GM06990 (cell line): ENCODE results near the gene ADAP1.
A peak's percentile ranks its signal among the peaks of the same experiment; 100 is the strongest.

Experiments used
- DNase-seq: peaks from one replicate; pipeline ENCODE4 v3.0.0-alpha.2; 2011; ENCODE audit not compliant: insufficient read length; ENCODE audit errors: extremely low read depth
- H3K27me3 ChIP-seq: replicated peaks from 2 replicates; pipeline ENCODE4 v1.6.0; 2011; ENCODE audit warnings: low read length; ENCODE audit not compliant: control insufficient read depth, insufficient read depth
- H3K36me3 ChIP-seq: 2 replicates; pipeline ENCODE4 v1.5.1; 2011; ENCODE audit warnings: low read length; ENCODE audit not compliant: control insufficient read depth, insufficient read depth
- H3K4me3 ChIP-seq: replicated peaks from 2 replicates; pipeline ENCODE4 v1.5.1; 2011; ENCODE audit warnings: low read depth, mild to moderate bottlenecking, control low read depth, low read length
- CTCF ChIP-seq: IDR thresholded peaks from 2 replicates; pipeline ENCODE4 v1.5.1; 2011; ENCODE audit warnings: low read length, control low read depth, mild to moderate bottlenecking, inconsistent platforms; ENCODE audit not compliant: insufficient read depth, poor library complexity, severe bottlenecking

ADAP1 gene

DNA sequence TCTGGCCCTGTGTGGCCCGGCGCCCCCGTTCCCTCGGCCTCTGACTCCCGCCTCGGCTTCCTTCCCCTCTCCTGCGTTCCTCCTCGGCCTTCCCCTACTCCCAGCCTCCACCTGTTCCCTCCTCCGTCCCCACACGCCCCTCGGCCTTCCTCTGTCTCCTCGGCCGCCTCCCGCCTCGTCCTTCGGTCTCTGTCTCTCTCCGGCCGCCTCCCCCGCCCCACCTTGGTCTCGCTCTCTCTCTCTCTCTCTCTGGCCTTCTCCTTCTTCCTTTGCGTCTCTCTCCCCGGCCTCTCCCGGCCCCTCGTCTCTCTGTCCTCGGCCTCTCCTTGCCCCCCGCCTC is 77.5 kb downstream of the ADAP1 start:
- Histone ChIP-seq H3K27me3 (no peaks in the 10 kb centered on the region), H3K4me3 (peak overlapping the region; percentile 77), H3K36me3 (peaks cover 10% of the 10 kb centered on the region)
- no peak for DNase-seq
- TF ChIP-seq CTCF = no peak

- Histone ChIP-seq H3K4me3 (peak within 1 kb of the TSS; percentile 77), H3K27me3 (no peaks in the 10 kb centered on the region), H3K36me3 (peaks cover 9% of the 10 kb centered on the region)
- peak; percentile 15 for TF ChIP-seq CTCF
- DNase-seq = peak; percentile 98
Measured at GRCh38 chr7:876077-876971, 78.2 kb downstream of the ADAP1 start, which contains the start of gene GET4. GET4 (plus strand) TSS chr7:876554; CDS start chr7:876646, 92 bp downstream.

GRCh38 chr7:875476-876076 is 78.9 kb downstream of the ADAP1 start:
- Histone ChIP-seq H3K27me3 (no peaks in the 10 kb centered on the region), H3K36me3 (peaks cover 8% of the 10 kb centered on the region), H3K4me3 (peak overlapping the region; percentile 38)
- no peak for TF ChIP-seq CTCF
- no peak for DNase-seq

- no peak overlapping the region for H3K4me3 ChIP-seq
- no peak for TF ChIP-seq CTCF
- H3K36me3 ChIP-seq = peaks cover 6% of the 10 kb centered on the region
- no peaks in the 10 kb centered on the region for H3K27me3 ChIP-seq
- no peak for DNase-seq
Measured at GRCh38 chr7:875051-875450, 79.4 kb downstream of the ADAP1 start.

GRCh38 chr7:874031-874749 is 80.3 kb downstream of the ADAP1 start:
- H3K36me3 ChIP-seq = peaks cover 9% of the 10 kb centered on the region
- DNase-seq = no peak
- no peak overlapping the region for H3K4me3 ChIP-seq
- H3K27me3 ChIP-seq = no peaks in the 10 kb centered on the region
- no peak for TF ChIP-seq CTCF
